Measurements from ENCODE around the gene MED16.
"Not testable (repeated sequence)": the region's sequence is repeated elsewhere in the genome, so short reads cannot be mapped to it uniquely, and the experiment has no call there.

MED16 gene

DNA sequence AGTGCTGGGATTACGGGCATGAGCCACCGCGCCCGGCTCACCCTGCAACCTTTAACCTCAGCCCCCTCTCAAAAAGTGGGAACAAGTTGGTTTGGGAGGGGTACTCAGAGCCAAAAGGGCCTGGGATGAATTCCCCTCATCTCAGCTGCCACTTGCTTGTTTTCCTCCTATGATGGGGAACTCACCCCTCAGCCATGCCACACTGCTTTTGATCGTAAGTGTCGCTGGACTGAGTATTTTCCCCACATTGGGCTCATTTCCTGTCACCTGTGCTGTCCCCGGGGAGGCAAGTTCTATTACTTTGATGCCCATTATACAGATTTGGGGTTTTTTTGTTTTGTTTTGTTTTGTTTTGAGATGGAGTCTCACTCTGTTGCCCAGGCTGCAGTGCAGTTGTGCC, 13.5 kb upstream of the MED16 start:
- DNase-seq = no peak

DNA sequence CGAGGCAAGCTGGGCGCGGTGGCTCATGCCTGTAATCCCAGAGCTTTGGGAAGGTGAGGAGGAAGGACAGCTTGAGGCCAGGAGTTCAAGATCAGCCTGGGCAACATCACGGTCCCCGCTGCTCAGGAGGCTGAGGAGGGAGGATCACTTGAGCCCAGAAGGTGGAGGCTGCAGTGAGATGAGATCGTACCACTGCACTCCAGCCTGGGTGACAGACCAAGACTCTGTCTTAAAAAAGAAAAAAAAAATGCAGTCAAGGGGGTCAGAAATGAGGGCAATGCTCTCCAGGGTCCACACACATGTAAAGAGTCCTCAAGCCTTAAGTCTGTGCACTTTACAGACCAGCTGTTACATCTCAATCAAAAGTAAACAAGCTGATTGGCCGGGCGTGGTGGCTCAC, 11.6 kb upstream of the MED16 start:
- DNase-seq = no peak

DNA sequence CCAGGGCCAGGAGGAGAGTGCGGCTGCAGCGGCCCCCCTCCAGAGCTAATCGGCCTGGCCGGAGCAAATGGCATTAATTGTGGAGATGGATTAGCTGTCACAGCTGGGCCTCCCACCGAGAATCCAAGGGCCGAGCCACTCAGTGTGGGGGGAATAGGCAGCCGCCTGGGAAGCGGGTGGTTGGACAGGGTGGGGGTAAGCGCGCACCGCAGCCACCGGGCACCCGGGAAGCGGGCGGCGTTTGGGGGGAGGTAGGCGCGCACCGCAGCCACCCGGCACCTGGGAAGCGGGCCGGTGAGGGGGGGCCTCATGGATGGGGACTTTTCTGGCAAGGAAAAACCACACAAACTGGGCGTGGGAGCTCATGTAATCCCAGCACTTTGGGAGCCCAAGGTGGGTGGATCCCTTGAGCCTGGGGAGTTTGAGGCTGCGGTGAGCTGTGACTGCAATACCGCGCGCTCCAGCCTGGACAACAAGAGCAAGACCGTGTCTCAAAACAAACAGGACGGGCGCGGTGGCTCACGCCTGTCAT, 10.3 kb upstream of the MED16 start:
- no peak for DNase-seq

DNA sequence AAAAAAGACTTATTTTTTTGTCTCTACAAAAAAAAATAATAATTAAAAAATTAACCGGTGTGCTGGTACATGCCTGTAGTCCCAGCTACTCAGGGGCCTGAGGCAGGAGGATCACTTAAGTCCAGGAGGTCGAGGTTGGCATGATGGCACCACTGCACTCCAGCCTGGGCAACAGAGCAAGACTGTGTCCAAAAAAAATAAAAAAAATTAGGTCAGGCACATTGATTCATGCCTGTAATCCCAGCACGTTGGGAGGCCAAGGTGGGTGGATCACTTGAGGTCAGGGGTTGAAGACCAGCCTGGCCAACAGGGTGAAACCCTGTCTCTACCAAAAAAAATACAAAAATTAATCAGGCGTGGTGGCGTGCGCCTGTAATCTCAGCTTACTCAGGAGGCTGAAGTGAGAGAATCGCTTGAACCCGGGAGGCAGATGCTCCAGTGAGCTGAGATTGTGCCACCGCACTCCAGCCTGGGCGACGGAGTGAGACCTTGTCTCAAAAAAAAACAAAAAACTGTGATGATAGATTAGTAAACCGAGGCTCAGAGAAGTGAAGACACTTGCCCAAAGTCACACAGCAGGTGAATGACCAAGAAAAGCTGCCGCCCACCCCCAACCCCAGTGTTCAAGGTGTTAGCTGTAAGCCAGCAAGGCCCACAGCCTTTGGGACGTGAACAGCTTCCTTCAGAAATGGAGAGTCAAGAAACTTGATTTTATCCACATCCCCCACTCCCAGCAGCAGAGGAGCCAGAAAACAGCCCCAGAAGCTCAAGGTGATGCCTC, 9.6 kb upstream of the MED16 start:
- no peak for DNase-seq

DNA sequence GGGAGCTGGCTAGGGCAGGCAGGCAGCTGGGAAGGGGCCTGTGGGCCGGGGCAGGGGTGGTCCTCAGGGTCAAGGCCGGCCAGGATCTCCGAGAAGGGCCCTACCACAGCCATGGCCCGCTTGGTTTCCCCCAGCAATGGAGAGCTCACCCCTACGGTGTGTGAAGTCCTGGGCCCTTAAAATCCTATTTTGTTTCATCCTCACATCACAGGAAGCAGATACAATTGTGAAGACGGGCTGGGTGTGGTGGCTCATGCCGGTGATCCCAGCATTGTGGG, 9.0 kb upstream of the MED16 start:
- DNase-seq = no peak

DNA sequence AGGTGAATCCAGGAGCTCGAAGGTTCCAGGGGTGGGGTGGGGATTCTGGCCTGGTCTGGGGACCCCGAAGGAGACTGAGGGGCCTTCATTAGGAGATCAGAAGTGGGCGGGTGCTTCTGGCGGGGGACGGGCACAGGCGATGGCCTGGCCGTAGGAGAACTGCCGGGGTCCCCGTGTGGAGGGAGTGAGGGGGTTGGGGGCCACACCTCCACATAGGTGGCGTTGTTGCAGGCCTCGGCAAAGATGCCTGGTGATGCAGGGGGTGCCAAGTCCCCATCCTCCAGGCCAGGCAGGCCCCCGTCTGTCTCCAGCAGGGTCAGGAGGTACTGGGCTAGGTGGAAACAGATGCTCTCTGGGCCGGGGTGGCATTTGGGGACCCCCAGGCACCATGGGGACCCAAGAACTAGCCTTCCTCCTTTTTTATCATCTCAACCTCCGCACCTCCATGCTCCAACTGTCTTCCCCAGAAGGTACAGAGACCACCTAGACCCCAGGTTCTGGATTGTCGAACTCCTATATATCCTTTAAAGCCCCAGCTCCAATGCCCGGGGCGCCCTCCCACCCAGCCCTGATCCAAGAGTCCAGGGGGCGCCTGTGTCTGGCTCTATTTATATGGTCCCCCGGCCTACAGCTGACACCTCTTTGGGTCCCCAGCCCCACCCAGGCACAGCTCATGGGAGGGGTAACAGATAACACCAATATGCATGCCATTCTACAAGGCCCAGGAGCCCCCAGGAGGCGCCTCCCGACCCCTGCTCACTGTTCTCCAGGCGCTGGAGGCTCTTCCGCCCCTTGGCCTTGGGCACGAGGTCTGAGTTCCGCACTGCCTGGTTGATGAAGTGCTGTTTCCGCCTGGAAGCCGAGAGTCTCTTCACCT, 8.5 kb upstream of the MED16 start:
- no peak for DNase-seq

DNA sequence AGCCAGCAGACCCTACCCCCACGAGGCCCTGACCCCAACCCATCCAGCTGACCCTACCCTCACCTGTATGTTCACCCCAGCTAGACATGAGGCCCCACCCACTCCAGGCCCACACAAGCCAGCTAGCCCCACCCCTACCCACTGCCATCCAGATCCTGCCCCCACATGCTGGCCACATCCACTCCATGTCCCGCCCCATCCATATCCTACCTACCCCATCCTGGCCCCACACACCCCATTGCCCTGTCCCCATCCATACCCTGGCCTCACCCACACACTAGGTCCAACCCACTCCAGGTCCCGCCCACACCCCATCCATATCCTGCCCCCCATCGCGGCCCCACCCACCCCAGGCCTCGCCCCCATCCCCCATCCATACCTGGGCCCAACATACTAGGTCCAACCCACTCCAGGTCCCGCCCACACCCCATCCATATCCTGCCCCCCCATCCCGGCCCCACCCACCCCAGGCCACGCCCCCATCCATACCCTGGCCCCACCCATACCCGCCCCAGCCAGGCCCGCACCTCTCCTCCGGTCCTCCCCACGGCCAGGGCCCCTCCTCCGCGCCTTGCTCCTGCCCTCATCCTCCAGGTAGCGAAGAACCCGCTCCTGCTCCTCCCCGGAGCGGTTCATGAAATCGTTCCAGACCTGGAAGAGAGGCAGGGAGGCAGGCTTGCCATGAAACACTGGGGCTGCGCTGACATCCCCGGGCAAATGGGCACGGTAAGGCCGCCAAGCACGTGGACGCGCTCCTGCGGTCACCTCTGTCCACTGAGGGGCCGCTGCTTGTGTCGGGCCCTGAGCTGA, 7.5 kb upstream of the MED16 start:
- peak in 1 of 2 donors; percentile 33 for DNase-seq

DNA sequence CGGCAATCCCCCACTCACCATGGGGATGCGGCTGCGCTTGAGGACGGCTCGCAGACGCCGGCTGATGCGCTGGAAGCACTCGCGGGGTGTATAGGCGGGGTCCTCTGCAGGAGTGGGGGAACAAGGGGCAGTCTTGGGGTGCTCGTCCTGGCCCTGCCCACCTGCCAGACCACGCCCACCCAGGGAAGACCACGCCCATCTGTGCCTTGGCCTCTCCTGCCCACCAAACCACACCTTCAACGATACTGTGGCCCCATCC, 7.0 kb upstream of the MED16 start:
- DNase-seq = no peak

DNA sequence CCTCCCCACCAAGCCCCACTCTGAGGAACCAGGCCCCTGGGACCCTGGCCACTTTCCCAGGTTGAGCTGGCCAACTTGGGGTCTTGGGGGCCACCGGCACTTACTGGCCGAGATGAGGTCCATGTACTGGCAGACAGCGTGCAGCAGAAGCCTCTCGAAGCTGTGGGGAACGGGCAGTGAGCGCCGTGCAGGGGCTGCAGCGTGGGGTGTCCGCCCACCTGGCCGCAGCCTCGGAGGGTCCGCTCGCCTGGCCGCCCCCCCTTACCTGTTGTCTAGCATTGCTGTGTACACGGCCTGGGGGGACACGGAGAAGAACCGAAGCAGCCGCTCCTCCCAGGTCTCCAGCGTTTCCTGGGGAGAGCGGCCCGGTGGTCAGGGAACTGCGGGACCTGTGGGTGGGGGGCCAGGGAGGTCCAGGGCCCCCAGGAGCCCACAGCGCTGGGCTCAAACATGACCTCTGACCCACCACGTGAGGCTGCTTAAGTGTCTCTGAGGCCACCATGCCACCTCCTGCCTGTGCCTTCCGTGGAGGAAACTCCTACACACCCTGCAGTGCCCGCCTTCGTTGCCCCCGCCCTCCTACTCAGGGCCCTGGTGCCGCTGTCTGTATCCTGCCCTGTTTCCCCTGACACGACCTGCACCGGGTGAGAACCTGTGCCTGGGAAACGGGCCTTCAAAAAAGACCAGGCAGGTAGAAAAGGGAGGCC, 6.5 kb upstream of the MED16 start:
- no peak for DNase-seq

DNA sequence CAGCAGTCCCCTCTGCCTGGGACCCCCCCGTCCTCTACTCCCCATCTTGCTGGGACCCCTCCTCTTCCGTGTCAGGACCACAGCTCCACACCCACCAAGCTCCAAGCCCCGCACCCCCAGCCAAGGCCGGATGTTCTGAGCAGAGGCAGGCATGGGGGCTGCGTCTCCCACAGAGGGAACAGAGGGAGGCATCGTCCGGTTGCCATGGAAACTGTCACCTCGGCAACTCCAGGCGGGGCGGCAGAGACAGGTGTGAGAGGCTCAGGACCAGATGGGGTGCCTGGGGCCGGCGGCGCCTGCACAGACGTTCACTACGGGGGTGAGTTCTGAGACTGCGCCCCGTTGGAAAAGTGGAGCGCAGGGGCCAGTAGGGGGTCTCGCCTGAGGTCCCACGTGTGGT, 5.7 kb upstream of the MED16 start:
- DNase-seq = peak in 1 of 2 donors; percentile 43

DNA sequence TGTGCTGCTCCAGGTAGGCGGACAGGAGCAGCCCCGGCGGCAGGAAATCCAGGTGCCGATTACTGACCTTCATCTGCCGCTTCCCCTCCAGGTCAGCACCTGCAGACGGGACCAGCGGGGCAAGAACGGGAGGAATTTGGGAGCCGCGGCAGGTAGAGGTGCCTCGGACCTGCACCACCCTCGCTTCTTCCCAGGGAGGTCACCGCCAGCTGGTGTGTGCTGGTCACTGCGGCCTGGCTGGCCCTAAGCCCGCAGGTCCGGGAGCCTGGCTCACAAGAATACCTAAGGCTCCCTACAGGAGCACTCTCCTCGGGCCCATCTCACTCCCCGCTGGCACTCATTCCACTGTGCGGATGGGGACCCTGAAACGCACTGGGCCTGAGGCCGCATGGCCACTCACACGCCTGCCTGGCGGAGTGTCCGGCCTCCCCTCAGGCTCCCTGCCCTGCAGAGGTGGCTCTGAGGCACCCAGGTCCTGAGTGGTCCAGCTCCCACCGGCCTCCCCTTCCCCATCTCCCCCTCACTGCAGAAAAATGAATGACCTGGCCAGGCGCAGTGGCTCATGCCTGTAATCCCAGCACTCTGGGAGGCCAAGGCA, 4.6 kb upstream of the MED16 start:
- no peak for DNase-seq

DNA sequence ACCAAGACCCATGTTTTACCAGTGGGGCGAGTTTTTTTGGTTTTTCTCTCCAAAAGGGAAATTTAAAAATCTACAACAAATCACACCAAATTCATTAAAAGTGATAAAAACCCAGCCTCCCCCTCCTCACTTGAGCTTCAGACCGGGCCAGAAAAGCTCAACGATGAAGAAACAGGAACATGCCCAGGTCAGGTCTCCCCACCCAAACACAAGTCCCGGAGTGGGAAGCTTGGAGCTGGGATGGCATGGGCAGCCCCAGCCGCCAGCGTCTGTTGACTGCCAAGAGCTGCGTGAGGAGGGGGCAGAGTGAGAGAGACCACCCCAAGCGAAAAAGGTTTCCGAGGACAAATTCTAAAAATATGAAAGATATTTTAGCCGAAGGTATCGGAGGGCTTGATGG, 4.0 kb upstream of the MED16 start:
- no peak for DNase-seq

DNA sequence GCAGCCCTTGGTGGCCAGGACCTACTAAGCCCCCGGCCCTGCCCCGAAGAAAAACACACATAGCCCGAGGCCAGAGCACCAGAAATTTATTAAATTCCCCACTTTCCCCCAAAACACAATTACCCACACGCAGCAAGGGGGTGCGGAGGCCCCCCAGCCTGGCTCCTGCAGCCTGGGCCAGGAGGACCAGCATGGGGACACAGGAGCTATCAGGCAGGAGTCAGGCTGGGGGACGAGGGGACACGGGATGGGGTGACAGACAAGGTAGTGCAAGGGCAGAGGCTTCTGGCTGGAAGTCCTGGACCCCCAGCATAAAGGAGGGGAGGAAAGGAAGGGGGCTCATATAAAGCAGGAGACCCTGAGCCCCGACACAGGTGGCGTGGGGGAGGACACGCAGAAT, 3.4 kb upstream of the MED16 start:
- DNase-seq = no peak

DNA sequence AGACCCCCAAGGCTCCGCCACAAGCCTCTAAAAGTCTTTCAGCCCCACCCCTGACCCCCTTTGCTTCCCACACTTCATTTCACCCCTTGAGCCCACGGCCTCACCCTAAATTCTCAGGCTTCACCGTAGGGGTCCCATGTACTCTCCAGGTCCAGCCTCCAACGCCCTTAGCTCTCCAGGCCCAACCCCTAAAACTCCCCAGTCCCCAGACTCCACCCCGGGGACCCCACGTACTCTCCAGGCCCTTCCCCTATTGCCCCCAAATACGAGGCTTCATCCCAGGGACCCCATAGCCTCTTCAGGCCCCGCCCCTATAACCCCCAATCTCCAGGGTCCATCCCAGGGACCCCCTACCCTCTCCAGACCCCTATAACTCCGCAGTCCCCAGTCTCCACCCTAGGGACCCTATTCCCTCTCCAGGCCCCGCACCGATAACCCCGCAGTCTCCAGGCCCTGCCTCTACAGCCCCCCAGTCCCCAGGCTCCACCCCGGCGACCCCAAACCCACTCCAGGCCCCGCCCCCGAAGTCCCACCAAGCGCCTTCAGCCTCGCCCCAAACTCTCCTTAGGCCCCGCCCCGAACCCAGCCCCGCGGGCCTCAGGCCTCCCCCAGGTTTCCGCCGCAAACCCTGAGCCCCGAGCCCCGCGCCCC, 619 bp downstream of the MED16 start:
- DNase-seq = no peak

DNA sequence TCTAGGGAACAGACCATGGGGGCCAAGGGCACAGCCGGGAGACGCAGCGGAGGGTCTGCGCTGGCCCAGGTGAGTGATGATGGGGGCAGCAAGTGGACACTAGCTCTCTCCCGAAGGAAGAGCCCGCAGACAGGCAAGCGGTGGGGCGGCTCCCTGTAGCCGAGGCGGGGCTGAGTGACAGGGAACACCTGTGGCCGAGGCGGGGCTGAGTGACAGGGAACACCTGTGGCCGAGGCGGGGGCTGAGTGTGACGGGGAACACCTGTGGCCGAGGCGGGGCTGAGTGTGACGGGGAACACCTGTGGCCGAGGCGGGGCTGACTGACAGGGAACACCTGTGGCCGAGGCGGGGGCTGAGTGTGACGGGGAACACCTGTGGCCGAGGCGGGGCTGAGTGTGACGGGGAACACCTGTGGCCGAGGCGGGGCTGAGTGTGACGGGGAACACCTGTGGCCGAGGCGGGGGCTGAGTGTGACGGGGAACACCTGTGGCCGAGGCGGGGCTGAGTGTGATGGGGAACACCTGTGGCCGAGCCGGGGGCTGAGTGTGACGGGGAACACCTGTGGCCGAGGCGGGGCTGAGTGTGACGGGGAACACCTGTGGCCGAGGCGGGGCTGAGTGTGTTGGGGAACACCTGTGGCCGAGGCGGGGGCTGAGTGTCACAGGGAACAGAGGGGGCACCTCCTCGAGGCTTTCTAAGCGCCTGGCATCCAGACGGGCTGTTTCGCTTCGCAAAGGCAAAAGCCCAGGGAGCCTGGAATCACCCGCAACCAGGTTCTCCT, 1.4 kb downstream of the MED16 start:
- DNase-seq = not testable (repeated sequence)

DNA sequence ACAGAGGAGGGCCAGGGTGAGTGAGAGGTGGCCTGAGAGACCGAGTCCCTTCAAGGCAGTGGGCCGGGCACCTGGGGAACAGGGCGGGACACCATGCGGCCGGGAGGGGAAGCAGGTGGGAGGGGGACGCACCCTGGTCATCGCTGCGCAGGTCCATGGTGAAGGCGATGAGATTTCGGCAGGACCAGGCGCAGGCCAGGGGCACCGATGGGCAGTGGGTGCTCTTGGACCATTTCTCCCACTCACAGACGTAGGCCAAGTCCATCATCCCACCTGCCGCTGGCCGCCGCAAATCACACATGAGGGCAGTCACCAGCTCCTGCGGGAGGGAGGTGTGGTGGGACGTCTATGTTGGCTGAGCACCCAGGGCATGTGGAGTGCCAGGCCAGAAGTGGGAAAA, 2.2 kb downstream of the MED16 start:
- DNase-seq = no peak

DNA sequence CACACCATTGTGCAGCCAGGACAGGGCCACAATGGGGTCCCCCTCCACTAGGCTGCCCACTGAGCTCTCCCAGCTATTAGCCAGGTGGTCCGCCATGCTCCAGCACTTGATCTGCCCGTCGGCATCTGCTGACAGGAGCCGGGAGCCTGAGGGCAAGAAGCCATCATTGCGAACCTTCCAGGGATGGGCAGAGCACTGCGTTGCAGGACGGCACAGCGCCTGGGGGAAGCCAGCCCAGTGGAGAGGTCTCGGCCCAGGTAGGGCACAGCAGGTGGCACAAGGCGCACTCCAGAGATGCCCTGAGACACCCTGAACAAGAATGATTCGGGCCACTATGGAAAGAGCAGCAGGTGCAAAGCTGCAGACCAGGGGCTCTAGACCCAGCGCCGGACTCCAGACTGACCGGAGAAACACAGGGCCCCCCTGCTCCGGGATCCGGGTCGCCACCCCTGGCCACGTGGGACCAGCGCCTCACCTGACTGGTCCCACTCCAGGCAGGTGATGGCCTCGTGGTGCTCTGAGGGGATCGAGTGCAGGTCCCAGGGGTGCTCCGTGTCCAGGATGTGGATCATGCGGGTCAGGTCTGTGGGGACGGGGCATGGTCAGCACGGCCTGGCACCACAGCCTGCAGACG, 3.2 kb downstream of the MED16 start:
- DNase-seq = no peak

DNA sequence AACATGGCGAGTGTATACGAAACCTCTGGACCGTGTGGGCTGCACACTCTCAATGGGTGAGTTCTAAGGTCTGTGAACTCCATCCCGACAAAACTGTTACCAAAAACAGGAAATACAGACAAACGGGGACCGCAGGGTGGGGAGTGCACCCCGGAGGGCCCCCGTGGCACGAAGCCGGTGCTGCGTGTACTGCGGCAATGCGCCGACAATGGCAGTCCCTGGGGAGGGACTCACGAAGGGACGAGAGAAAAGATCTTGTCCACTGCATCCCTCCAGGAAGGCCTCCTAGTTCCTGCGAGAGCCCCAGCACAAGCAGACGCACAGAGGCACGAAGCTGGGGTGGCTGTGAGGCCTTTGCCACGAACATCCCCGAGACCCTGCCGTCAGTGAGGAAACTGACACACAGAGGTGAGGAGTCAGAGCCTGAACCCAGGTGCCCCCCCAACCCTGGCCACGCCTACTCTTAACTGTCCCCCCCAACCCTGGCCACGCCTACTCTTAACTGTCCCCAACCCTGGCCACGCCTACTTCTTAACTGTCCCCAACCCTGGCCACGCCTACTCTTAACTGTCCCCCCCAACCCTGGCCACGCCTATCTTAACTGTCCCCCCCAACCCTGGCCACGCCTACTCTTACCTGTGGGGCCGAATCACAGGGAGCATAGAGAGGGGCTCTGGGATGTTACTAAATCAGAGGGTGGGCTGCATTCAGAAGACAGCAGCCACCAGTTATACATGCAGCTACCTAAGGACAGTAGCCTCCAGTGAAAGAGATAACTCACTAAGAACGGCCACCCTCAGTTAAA, 4.2 kb downstream of the MED16 start:
- DNase-seq = peak in 1 of 2 donors; percentile 46

DNA sequence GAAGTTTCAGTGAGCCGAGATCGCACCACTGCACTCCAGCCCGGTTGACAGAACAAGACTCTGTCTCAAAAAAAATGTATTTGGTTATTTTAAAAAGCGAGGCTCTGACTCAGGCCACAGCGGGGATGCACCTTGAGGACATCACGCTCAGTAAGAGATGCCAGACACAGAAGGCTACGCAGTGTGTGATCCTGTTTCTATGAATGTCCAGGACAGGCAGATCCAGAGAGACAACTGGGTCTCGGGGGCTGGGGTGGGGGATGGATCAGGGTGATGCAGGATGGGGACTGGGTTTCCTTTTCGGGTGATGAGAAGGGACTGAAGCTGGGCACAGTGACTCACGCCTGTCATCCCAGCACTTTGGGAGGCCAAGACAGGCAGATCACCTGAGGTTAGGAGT, 5.4 kb downstream of the MED16 start:
- no peak for DNase-seq

DNA sequence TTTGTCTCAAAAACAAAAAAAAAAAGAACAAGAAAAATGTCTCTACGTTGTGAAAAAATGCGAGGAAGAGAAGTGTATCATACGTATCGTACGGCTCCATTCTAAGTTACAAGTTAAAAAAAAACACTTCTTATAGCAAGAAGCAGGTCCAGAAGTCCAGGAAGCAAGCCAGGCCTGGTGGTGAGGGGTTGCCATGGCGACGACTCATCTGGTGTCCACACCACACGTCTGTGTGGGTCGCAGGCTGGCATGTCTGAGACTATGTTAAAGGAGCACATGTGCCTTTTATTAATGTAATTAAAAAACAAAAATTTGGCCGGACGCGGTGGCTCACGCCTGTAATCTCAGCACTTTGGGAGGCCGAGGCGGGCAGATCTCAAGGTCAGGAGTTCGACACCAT, 5.9 kb downstream of the MED16 start:
- no peak for DNase-seq
